SU-DHL-6 (cell line): ENCODE data around the gene SPTLC1.

Experiments
- CTCF ChIP-seq: fragments of 200-600 bp; sonication (generic); IDR thresholded peaks from one replicate; pipeline ENCODE4 v1.5.1; 2017; ENCODE audit warnings: antibody characterized with exemption, mild to moderate bottlenecking, low read length, moderate library complexity; ENCODE audit not compliant: insufficient read depth, poor library complexity, severe bottlenecking
- EZH2phosphoT487 ChIP-seq: fragments of 200-600 bp; sonication (generic), shearing (Covaris generic); conservative IDR thresholded peaks from 2 replicates; pipeline ENCODE4 v1.6.1; 2018; ENCODE audit warnings: mild to moderate bottlenecking, antibody characterized with exemption, low read length, moderate library complexity, mixed read lengths

GRCh38 chr9:92119586-92119985 lies 4.4 kb upstream of the SPTLC1 start:
- no peak for TF ChIP-seq EZH2phosphoT487
- TF ChIP-seq CTCF, result no peak
